SU-DHL-6 (cell line): ENCODE measurements around the gene AADACL4.

Experiments
- CTCF ChIP-seq: fragments of 200-600 bp; sonication (generic); IDR thresholded peaks from one replicate; pipeline ENCODE4 v1.5.1; 2017; ENCODE audit warnings: antibody characterized with exemption, mild to moderate bottlenecking, low read length, moderate library complexity; ENCODE audit not compliant: insufficient read depth, poor library complexity, severe bottlenecking
- EZH2phosphoT487 ChIP-seq: fragments of 200-600 bp; sonication (generic), shearing (Covaris generic); conservative IDR thresholded peaks from 2 replicates; pipeline ENCODE4 v1.6.1; 2018; ENCODE audit warnings: mild to moderate bottlenecking, antibody characterized with exemption, low read length, moderate library complexity, mixed read lengths

DNA sequence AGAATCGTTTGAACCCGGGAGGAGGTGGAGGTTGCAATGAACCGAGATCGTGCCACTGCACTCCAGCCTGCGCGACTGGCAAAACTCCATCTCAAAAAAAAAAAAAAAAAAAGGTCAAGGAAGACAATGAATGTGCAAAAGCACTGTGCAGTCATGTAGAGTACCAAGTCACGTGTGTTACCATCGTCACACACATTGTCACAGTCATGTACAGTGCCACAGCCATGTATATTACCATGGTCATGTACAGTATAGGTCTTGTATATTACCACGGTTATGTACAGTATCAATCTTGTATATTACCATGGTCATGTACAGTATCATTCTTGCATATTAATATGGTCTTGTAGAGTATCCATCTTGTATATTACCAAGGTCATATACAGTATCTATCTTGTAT, 38.9 kb upstream of the AADACL4 start:
- no peak for TF ChIP-seq CTCF
- no peak for TF ChIP-seq EZH2phosphoT487
